ENCODE results near the gene EFNA1.

Gene EFNA1

GRCh38 chr1:155173478-155174323 is 46.0 kb downstream of the EFNA1 start, which contains the start of gene TRIM46:
Gene TRIM46 (plus strand): TSS chr1:155173849. CDS start chr1:155173967, 118 bp downstream.
- in situ Hi-C loops (cut with HindIII; ENCODE audit: low sequenced_read_pairs) = no loop called here

- in situ Hi-C loops (cut with HindIII; ENCODE audit: low sequenced_read_pairs) = no loop called here
Observed at GRCh38 chr1:155174324-155175280, 46.9 kb downstream of the EFNA1 start.

DNA sequence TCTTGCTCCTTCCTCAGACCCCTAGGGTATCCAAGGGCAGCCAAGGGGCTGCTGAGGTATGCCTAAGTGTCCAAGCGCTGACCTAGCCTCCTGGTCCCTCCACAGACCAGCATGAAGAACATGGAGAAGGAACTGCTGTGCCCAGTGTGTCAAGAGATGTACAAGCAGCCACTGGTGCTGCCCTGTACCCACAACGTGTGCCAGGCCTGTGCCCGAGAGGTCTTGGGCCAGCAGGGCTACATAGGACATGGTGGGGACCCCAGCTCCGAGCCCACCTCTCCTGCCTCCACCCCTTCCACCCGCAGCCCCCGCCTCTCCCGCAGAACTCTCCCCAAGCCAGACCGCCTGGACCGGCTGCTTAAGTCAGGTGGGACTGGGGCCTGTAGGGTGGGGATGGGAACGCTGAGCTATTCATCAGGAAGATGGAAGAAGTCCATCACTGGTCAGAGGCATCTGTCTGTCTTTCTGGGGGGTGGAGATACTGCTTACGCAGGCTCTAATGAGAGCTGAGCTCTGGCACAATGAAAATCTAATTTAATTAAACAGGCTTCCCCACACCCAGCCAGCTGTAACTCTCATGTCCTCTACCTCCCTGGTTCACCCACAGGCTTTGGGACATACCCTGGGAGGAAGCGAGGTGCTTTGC is 47.7 kb downstream of the EFNA1 start:
- in situ Hi-C loops (cut with HindIII; ENCODE audit: low sequenced_read_pairs) = no loop called here

DNA sequence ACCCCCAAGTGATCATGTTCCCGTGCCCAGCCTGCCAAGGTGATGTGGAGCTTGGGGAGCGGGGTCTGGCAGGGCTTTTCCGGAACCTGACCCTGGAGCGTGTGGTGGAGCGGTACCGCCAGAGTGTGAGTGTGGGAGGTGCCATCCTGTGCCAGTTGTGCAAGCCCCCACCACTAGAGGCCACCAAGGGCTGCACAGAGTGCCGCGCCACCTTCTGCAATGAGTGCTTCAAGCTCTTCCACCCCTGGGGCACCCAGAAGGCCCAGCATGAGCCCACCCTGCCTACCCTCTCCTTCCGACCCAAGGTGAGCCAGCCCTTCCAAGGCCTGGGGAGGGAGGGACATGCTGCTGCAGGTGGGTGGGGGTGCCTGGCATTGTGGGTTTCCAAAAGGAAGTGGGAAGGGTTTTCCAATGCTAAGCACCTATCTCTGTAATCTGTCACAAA is 48.3 kb downstream of the EFNA1 start:
- in situ Hi-C loops (cut with HindIII; ENCODE audit: low sequenced_read_pairs) = no loop called here

DNA sequence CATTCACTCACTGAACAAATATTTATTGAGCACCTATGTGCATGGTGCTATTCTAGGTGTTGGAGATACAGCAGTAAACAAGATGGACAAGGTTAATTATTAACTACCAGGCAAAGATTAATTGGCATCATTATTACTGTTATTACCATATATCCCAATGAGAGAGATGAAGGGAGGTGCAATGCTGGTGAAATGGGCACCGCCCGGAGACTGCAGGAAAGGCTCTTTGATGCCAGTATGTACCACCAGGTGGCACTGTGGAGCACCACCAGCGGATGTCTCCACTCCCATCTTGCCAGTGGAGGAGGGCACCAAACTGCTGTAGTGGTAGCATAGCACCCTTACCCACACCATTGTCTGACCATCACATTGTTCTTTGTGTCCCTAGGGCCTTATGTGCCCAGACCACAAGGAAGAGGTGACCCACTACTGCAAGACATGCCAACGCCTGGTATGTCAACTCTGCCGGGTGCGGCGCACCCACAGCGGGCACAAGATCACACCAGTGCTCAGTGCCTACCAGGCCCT is 48.9 kb downstream of the EFNA1 start:
- in situ Hi-C loops (cut with HindIII; ENCODE audit: low sequenced_read_pairs) = no loop called here

GRCh38 chr1:155177192-155177917 is 49.7 kb downstream of the EFNA1 start:
- in situ Hi-C loops (cut with HindIII; ENCODE audit: low sequenced_read_pairs) = no loop called here

DNA sequence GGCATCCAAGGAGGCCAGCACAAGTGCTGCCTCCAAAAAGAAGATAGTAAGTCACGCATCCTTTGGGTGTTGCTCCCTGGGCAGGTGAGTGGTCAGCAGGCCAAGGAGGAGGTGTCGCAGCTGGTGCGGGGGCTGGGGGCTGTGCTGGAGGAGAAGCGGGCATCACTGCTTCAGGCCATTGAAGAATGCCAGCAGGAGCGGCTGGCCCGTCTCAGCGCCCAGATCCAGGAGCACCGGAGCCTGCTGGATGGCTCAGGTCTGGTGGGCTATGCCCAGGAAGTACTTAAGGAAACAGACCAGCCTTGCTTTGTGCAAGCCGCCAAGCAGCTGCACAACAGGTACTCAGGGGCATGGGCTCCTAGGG is 50.2 kb downstream of the EFNA1 start:
- in situ Hi-C loops (cut with HindIII; ENCODE audit: low sequenced_read_pairs) = no loop called here

DNA sequence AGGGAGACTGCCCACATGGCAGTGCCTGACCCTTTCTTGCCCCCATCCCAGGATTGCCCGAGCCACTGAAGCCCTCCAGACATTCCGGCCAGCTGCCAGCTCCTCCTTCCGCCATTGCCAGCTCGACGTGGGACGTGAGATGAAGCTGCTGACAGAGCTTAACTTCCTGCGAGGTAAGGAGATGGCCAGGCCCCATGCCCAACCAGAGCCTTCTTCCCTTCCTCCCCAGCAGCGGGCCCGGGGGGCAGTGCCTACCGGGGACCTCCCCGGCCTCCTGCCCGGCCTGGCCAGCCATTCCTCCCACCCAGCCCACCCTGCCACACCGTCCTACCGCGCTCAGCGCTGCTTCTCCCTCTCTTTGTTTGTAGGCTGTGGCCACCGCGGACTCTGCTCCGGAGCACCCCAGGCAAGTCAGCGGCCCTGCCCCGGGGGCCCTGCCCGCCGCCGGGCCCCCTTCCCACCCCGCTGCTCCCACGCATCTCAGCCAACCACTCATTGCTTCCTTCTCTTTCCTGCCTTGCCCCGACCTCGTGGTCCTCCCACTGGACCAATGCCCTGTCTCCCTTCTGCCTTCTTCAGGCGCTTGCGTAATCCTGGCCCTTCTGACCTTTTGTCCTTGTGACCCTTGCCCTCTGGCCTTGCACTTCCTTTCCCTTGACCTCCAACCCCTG is 50.9 kb downstream of the EFNA1 start:
- in situ Hi-C loops (cut with HindIII; ENCODE audit: low sequenced_read_pairs) = no loop called here

- in situ Hi-C loops (cut with HindIII; ENCODE audit: low sequenced_read_pairs) = loop anchor here (5.0 kb wide), 1 partner anchor 42 kb away; the partner anchor contains the start of gene SLC50A1
Observed at GRCh38 chr1:155179112-155180031, 51.7 kb downstream of the EFNA1 start.

DNA sequence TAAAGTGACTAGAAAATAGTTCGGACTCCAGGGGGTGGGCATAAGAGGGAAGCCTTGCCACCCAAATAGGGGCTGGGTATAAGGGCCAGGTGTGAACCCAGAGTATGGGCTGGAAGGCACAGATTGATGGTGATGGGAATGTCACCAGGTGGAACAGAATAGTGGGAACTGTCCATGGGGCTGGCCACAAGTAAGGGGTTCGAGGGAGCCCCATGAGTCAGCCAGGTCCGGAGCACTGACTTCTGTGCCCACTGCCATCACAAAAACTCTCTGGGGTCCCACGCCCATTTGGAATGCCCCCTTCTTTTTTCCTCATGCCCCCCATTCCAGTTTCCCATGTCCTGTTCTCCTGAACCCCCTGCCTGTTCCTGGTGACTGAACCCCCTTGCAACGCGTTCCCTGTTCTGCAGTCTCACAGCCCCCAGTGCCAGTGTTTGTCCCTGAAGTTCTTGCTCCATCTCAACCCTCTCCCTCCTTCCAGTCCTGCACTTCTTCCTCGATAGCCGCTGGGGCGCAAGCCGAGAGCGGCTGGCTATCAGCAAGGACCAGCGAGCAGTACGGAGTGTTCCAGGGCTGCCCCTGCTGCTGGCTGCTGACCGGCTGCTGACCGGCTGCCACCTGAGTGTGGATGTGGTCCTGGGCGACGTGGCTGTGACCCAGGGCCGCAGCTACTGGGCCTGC is 53.8 kb downstream of the EFNA1 start:
- in situ Hi-C loops (cut with HindIII; ENCODE audit: low sequenced_read_pairs) = loop anchor here (5.0 kb wide), 1 partner anchor 44 kb away; the partner anchor contains the start of gene SLC50A1

DNA sequence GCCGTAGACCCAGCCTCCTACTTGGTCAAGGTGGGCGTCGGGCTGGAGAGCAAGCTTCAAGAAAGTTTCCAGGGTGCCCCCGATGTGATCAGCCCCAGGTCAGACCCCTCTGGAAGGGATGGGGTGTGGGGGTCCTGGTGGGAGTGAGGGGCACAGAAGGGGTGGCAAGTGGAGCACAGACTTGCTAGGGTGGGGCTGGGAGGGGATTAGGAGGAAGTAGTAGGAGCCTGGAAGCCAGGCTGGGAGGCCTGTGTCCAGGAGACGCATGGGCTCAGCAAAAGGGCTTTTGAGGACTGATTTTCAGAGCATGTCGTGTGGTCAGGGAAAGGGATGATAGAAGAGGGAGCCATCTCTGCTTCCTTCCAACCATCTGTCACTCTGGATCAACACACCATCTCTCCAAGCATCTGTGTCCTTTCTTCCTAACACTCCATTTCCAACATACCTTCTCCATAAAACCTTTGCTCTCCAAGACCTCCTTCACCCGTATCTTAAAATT is 54.4 kb downstream of the EFNA1 start:
- in situ Hi-C loops (cut with HindIII; ENCODE audit: low sequenced_read_pairs) = loop anchor here (5.0 kb wide), 1 partner anchor 45 kb away; the partner anchor contains the start of gene SLC50A1

- in situ Hi-C loops (cut with HindIII; ENCODE audit: low sequenced_read_pairs) = loop anchor here (5.0 kb wide), 1 partner anchor 46 kb away; the partner anchor contains the start of gene SLC50A1
Observed at GRCh38 chr1:155183775-155184221, 56.1 kb downstream of the EFNA1 start.

- in situ Hi-C loops (cut with HindIII; ENCODE audit: low sequenced_read_pairs) = loop anchor here (5.0 kb wide), 1 partner anchor 47 kb away; the partner anchor contains the start of gene SLC50A1
Observed at GRCh38 chr1:155184351-155184811, 56.7 kb downstream of the EFNA1 start.
